DMS114 treated with DMSO at 0.1 percent for 48 hours (cell line): ENCODE data around the gene CDK4.
"Not testable (repeated sequence)": the region's sequence is repeated elsewhere in the genome, so short reads cannot be mapped to it uniquely, and the experiment has no call there.

Experiments used
- DNase-seq: peaks from one replicate; lab custom pipeline; 2025; ENCODE audit not compliant: unreplicated experiment; lab: John Stamatoyannopoulos, UW

Gene CDK4

GRCh38 chr12:57751788-57752667, at the start of gene CDK4:
Gene CDK4 (minus strand): TSS chr12:57752310. CDS start chr12:57751717, 593 bp downstream.
- DNase-seq: peak; percentile 98

GRCh38 chr12:57800965-57801364, 48.9 kb upstream of the CDK4 start:
- DNase-seq: no peak

- DNase-seq: no peak
Measured at GRCh38 chr12:57797933-57798332, 45.8 kb upstream of the CDK4 start.

- DNase-seq: no peak
Measured at GRCh38 chr12:57796996-57797395, 44.9 kb upstream of the CDK4 start.

- DNase-seq: no peak
Measured at GRCh38 chr12:57795354-57795753, 43.2 kb upstream of the CDK4 start.

- DNase-seq: no peak
Measured at GRCh38 chr12:57793920-57794319, 41.8 kb upstream of the CDK4 start.

- no peak for DNase-seq
Measured at GRCh38 chr12:57783861-57784260, 31.8 kb upstream of the CDK4 start.

- DNase-seq: no peak
Measured at GRCh38 chr12:57783466-57783801, 31.3 kb upstream of the CDK4 start.

GRCh38 chr12:57782608-57783465, 30.7 kb upstream of the CDK4 start, which contains the start of gene TSFM:
Gene TSFM (plus strand): TSS chr12:57782787. CDS start chr12:57782802, 15 bp downstream.
- DNase-seq: peak; percentile 93

- no peak for DNase-seq
Measured at GRCh38 chr12:57782243-57782607, 30.1 kb upstream of the CDK4 start.

GRCh38 chr12:57781801-57782200, 29.7 kb upstream of the CDK4 start:
- no peak for DNase-seq

- DNase-seq: no peak
Measured at GRCh38 chr12:57781244-57781643, 29.1 kb upstream of the CDK4 start.

- no peak for DNase-seq
Measured at GRCh38 chr12:57780284-57780897, 28.3 kb upstream of the CDK4 start.

GRCh38 chr12:57779736-57780135, 27.6 kb upstream of the CDK4 start:
- no peak for DNase-seq

GRCh38 chr12:57777911-57778310, 25.8 kb upstream of the CDK4 start:
- no peak for DNase-seq

GRCh38 chr12:57777367-57777766, 25.3 kb upstream of the CDK4 start:
- DNase-seq: no peak

GRCh38 chr12:57776247-57776587, 24.1 kb upstream of the CDK4 start:
- DNase-seq: no peak

GRCh38 chr12:57775563-57776246, 23.6 kb upstream of the CDK4 start:
- DNase-seq: no peak

- no peak for DNase-seq
Measured at GRCh38 chr12:57775044-57775443, 22.9 kb upstream of the CDK4 start.

GRCh38 chr12:57774634-57775033, 22.5 kb upstream of the CDK4 start:
- DNase-seq: not testable (repeated sequence)
